HK-2 (cell line): ENCODE results near the gene POLG.
"Not testable (repeated sequence)": the region's sequence is repeated elsewhere in the genome, so short reads cannot be mapped to it uniquely, and the experiment has no call there.

Experiments used
- DNase-seq: peaks from one replicate; pipeline ENCODE4 v3.0.0-alpha.2; 2018; ENCODE audit not compliant: unreplicated experiment

The POLG gene

DNA sequence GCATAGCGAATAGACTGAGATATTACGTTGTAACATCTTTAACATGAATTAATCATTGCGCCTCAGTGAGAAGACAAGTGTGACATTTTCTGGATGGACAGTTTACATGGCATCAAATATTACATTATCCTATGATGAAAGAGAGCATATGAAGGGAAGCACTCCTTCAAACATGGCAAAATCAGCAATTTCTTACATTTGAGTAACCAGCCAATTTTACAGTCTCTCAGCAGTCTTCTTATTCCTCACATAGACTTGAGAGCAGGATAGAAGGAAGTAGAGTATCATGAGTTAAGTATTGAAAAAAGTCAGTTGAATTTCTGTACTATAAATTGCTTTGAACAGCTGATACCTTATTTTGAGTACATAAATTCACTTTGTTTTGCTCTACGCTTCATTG, 52.0 kb downstream of the POLG start:
- DNase-seq, result no peak

DNA sequence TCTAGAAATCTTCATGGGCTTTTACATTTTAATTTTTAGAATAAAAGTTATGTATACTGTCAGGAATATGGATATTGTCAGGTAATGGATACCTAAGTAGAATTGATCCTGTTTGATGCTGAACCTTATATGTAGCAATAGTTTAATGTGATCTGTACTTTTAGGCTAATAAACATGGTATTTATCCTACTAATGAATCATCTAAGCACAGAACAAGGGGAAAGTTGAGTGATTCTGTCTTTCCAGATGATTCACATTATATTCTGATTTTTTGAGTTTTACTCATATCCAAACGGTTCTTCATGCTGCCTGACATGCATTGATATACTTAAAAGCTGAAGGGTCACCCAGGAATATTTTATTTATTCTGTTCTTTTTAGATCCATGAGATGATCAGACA, 56.3 kb downstream of the POLG start:
- no peak for DNase-seq

DNA sequence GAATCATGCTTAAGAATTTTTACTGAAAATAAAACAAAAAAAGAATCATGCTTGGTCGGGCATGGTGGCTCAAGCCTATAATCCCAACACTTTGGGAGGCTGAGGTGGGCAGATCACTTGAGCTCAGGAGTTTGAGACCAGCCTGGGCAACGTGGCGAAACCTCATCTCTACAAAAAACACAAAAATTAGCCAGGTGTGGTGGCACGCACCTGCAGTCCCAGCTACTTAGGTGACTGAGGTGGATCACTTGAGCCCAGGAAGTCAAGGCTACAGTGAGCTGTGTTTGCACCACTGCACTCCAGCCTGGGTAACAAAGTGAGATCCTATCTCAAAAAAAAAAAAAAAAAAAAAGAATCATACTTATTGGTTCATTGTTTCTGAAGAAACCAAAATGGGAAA, 57.3 kb downstream of the POLG start:
- not testable (repeated sequence) for DNase-seq
